Lower leg skin (tissue), 3 donors: Measurements from ENCODE around the gene CSNK1G1.

Experiments
- POLR2A ChIP-seq, 2 donors: fragments of 450-650 bp; IDR thresholded peaks; one replicate each; pipeline ENCODE4 v1.6.1; 2016 to 2017; ENCODE audit warnings: antibody characterized with exemption in 2 of 2, mild to moderate bottlenecking in 1 of 2, moderate library complexity in 1 of 2
- TF ChIP-seq, protein P1 (sequence below), 3 donors: fragments of 450-650 bp; IDR thresholded peaks; one replicate each; pipeline ENCODE4 v1.5.1; 2016; ENCODE audit warnings: antibody characterized with exemption in 3 of 3, mild to moderate bottlenecking in 3 of 3, moderate library complexity in 2 of 3

DNA sequence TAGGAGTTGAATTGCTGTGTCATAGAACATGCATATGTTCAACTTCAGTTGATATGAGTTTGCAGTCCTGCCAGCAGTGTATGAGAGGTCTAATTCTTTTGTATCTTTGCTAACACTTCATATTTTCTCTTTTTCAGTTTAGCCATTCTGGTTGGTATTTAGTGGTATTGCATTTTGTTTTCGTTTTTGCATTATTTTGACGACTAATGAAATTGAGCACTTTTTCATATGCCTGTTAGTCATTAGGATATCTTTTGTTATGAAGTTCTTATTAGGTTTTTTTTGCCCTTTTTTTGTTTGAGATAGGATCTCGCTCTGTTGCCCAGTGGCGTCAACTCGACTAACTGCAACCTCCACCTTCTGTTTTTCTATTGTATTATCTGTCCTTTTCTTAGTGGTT is 40.8 kb upstream of the CSNK1G1 start:
- TF ChIP-seq, protein P1, sequence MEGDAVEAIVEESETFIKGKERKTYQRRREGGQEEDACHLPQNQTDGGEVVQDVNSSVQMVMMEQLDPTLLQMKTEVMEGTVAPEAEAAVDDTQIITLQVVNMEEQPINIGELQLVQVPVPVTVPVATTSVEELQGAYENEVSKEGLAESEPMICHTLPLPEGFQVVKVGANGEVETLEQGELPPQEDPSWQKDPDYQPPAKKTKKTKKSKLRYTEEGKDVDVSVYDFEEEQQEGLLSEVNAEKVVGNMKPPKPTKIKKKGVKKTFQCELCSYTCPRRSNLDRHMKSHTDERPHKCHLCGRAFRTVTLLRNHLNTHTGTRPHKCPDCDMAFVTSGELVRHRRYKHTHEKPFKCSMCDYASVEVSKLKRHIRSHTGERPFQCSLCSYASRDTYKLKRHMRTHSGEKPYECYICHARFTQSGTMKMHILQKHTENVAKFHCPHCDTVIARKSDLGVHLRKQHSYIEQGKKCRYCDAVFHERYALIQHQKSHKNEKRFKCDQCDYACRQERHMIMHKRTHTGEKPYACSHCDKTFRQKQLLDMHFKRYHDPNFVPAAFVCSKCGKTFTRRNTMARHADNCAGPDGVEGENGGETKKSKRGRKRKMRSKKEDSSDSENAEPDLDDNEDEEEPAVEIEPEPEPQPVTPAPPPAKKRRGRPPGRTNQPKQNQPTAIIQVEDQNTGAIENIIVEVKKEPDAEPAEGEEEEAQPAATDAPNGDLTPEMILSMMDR (IDR thresholded peaks at IDR 0.05) = no peak
- TF ChIP-seq POLR2A (IDR thresholded peaks at IDR 0.05) = no peak
